HepG2 (cell line): Measurements from ENCODE around the gene SENP7. TPM values are rescaled to one million over a fixed set of nuclear protein-coding genes. Genes with fewer than 3 reads are reported as not detected.
A peak's percentile ranks its signal among the peaks of the same experiment; 100 is the strongest.

Source experiments
- CBX2 ChIP-seq, 2 experiments: fragments of 200-600 bp in 1 of 2; sonication (generic); formaldehyde crosslinking in 1 of 2; IDR thresholded peaks; 2 replicates each; pipeline versions ENCODE4 v1.7.0 to v1.8.1; 2018 to 2022; ENCODE audit warnings: low read depth in 2 of 2, low read length in 1 of 2, mild to moderate bottlenecking in 1 of 2, missing genetic modification reagents in 1 of 2
- DZIP1 ChIP-seq: sonication (generic); formaldehyde crosslinking; IDR thresholded peaks from 2 replicates; pipeline ENCODE4 v1.5.0; 2020; ENCODE audit warnings: mild to moderate bottlenecking, missing genetic modification reagents
- HDAC2 ChIP-seq: sonication (generic); formaldehyde crosslinking; IDR thresholded peaks from 2 replicates; pipeline ENCODE4 v1.4.0; 2020; ENCODE audit warnings: missing genetic modification reagents
- HNF1B ChIP-seq: sonication (generic); formaldehyde crosslinking; IDR thresholded peaks from 2 replicates; pipeline ENCODE4 v1.5.1; 2020; ENCODE audit warnings: mild to moderate bottlenecking, moderate library complexity, missing genetic modification reagents
- KDM5A ChIP-seq: fragments of 200-600 bp; sonication (generic); IDR thresholded peaks from 2 replicates; pipeline ENCODE4 v1.7.0; 2018; ENCODE audit warnings: antibody characterized with exemption, mild to moderate bottlenecking, low read length, borderline replicate concordance
- MED13 ChIP-seq: sonication (generic); formaldehyde crosslinking; IDR thresholded peaks from 2 replicates; pipeline ENCODE4 v1.5.0; 2020; ENCODE audit warnings: missing genetic modification reagents
- NCOA5 ChIP-seq: sonication (generic); formaldehyde crosslinking; IDR thresholded peaks from 2 replicates; pipeline ENCODE4 v1.4.0; 2020; ENCODE audit warnings: missing genetic modification reagents
- POGZ ChIP-seq: sonication (generic); formaldehyde crosslinking; IDR thresholded peaks from 2 replicates; pipeline ENCODE4 v1.4.0; 2020; ENCODE audit warnings: mild to moderate bottlenecking, missing genetic modification reagents
- PRPF4 ChIP-seq: fragments of 200-400 bp; formaldehyde crosslinking; IDR thresholded peaks from 2 replicates; pipeline ENCODE4 v1.6.1; 2016; ENCODE audit warnings: low read length, low read depth; ENCODE audit not compliant: poor library complexity, severe bottlenecking
- RBM39 ChIP-seq: fragments of 200-400 bp; formaldehyde crosslinking; IDR thresholded peaks from one replicate; pipeline ENCODE4 v1.6.1; 2018; ENCODE audit warnings: antibody characterized with exemption, mild to moderate bottlenecking, low read depth, low read length; ENCODE audit not compliant: poor library complexity, severe bottlenecking
- REXO4 ChIP-seq: sonication (generic); formaldehyde crosslinking; IDR thresholded peaks from 2 replicates; pipeline ENCODE4 v1.8.0; 2022; ENCODE audit warnings: missing genetic modification reagents, mild to moderate bottlenecking, borderline replicate concordance
- RORA ChIP-seq: sonication (generic); formaldehyde crosslinking; IDR thresholded peaks from 2 replicates; pipeline ENCODE4 v1.5.0; 2020; ENCODE audit warnings: mild to moderate bottlenecking, missing genetic modification reagents, moderate library complexity
- SMARCC2 ChIP-seq: fragments of 450-650 bp; IDR thresholded peaks from 2 replicates; pipeline ENCODE4 v1.6.1; 2017; ENCODE audit warnings: antibody characterized with exemption, mild to moderate bottlenecking
- U2AF1 ChIP-seq: fragments of 200-400 bp; formaldehyde crosslinking; optimal IDR thresholded peaks from 2 replicates; pipeline ENCODE3; 2017; ENCODE audit warnings: mild to moderate bottlenecking, low read depth, low read length
- ZC3H13 ChIP-seq: sonication (generic); formaldehyde crosslinking; IDR thresholded peaks from 2 replicates; pipeline ENCODE4 v1.8.1; 2023; ENCODE audit warnings: mild to moderate bottlenecking, missing genetic modification reagents, moderate library complexity
- ZMYM3 ChIP-seq: sonication (generic); formaldehyde crosslinking; IDR thresholded peaks from 2 replicates; pipeline ENCODE4 v1.5.1; 2020; ENCODE audit warnings: mild to moderate bottlenecking, missing genetic modification reagents
- ZNF264 ChIP-seq: sonication (generic); formaldehyde crosslinking; IDR thresholded peaks from 2 replicates; pipeline ENCODE4 v1.4.0; 2020; ENCODE audit warnings: missing genetic modification reagents
- ZNF280B ChIP-seq: sonication (generic); formaldehyde crosslinking; IDR thresholded peaks from 2 replicates; pipeline ENCODE4 v1.5.0; 2020; ENCODE audit warnings: missing genetic modification reagents, mild to moderate bottlenecking, borderline replicate concordance
- ZNF329 ChIP-seq: sonication (generic); formaldehyde crosslinking; IDR thresholded peaks from 2 replicates; pipeline ENCODE4 v1.9.0; 2021; ENCODE audit warnings: low read depth, mild to moderate bottlenecking, missing genetic modification reagents
- ZNF607 ChIP-seq: sonication (generic); formaldehyde crosslinking; IDR thresholded peaks from 2 replicates; pipeline ENCODE4 v1.5.1; 2020; ENCODE audit warnings: missing genetic modification reagents, mild to moderate bottlenecking, borderline replicate concordance
- ZNF777 ChIP-seq: sonication (generic); formaldehyde crosslinking; IDR thresholded peaks from 2 replicates; pipeline ENCODE4 v1.4.0; 2020; ENCODE audit warnings: missing genetic modification reagents
- ZSCAN12 ChIP-seq: sonication (generic); formaldehyde crosslinking; IDR thresholded peaks from 2 replicates; pipeline ENCODE4 v1.9.0; 2021; ENCODE audit warnings: mild to moderate bottlenecking, missing genetic modification reagents
- polyA plus RNA-seq, 8 experiments: library from polyadenylated mRNA; depleted of rRNA in 3 of 8; stranded (reverse) in 7 of 8; unstranded in 1 of 8; fragments of >200 nt; fragmentation: Illumina TruSeq in 4 of 8; extraction: Trizol in 4 of 8; gene quantifications; 2 replicates each; pipeline versions ENCODE4 v1.2.1 to v1.2.3, GENCODE V29; 2011 to 2016; ENCODE audit warnings: low read depth in 4 of 8, missing spikeins in 1 of 8, mixed read lengths in 1 of 8; ENCODE audit not compliant: insufficient read depth in 1 of 8
- total RNA-seq, 5 experiments: library from RNA; depleted of rRNA; stranded (reverse); fragments of >200 nt; fragmentation: Illumina TruSeq; extraction: Trizol; gene quantifications; 2 replicates each; pipeline ENCODE4 v1.2.3, GENCODE V29; 2016; ENCODE audit warnings: low read depth in 1 of 5

The SENP7 gene
- total and polyA plus RNA-seq, 2 of the 13 experiments (the other 11 are each of a cell fraction or from before 2014, with no cell fraction given): 9.1 to 10.3 TPM

- TF ChIP-seq HNF1B (CRISPR knock-in tag) (peak; percentile 73), HDAC2 (CRISPR knock-in tag) (peak; percentile 85), POGZ (CRISPR knock-in tag) (peak; percentile 94), PRPF4 (no peak), ZNF280B (CRISPR knock-in tag) (no peak), CBX2 (IDR thresholded peaks at IDR 0.05; ENCODE audit: low read depth, low read length) (no peak), CBX2 (CRISPR knock-in tag; IDR thresholded peaks at IDR 0.05; ENCODE audit: low read depth) (no peak), NCOA5 (CRISPR knock-in tag) (no peak), RORA (no peak), DZIP1 (CRISPR knock-in tag) (no peak), RBM39 (peak; percentile 30), U2AF1 (no peak), ZNF777 (CRISPR knock-in tag) (peak; percentile 72; the same call in 1 of the 2 replicates), ZNF329 (CRISPR knock-in tag) (0 out of 2 replicates have a peak, but pooled peaks have one; percentile 41), ZC3H13 (CRISPR knock-in tag) (no peak), REXO4 (CRISPR knock-in tag) (peak; percentile 32; the same call in 1 of the 2 replicates), ZNF607 (no peak; the same call in 1 of the 2 replicates), ZSCAN12 (CRISPR knock-in tag) (0 out of 2 replicates have a peak, but pooled peaks have one; percentile 61), SMARCC2 (no peak), ZNF264 (CRISPR knock-in tag) (no peak), ZMYM3 (CRISPR knock-in tag) (0 out of 2 replicates have a peak, but pooled peaks have one; percentile 26), KDM5A (peak; percentile 75), MED13 (CRISPR knock-in tag) (peak; percentile 32; the same call in 1 of the 2 replicates)
Observed at GRCh38 chr3:101561630-101562328, 48.8 kb upstream of the SENP7 start, which contains the start of gene TRMT10C (continued).
